WERI-Rb-1 (cell line): ENCODE measurements around the gene SLCO4A1.

Experiments
- DNase-seq: peaks from one replicate; pipeline ENCODE4 v3.0.0-alpha.2; 2020
- H3K27ac ChIP-seq: fragments of 250-450 bp; sonication (Bioruptor Pico); 2 replicates; pipeline ENCODE4 v1.5.1; 2020; ENCODE audit warnings: mild to moderate bottlenecking, moderate library complexity
- H3K27me3 ChIP-seq: fragments of 250-450 bp; sonication (Bioruptor Pico); 2 replicates; pipeline ENCODE4 v1.5.1; 2021; ENCODE audit warnings: mild to moderate bottlenecking, low read depth, moderate library complexity; ENCODE audit not compliant: insufficient read depth, severe bottlenecking
- H3K36me3 ChIP-seq: fragments of 250-450 bp; sonication (Bioruptor Pico); 2 replicates; pipeline ENCODE4 v1.5.1; 2020; ENCODE audit warnings: mild to moderate bottlenecking, moderate library complexity
- H3K4me3 ChIP-seq: 2 replicates; pipeline ENCODE4 v1.5.1; 2011; ENCODE audit warnings: low read depth, mild to moderate bottlenecking, control low read depth, low read length
- H3K9me3 ChIP-seq: fragments of 250-450 bp; sonication (Bioruptor Pico); 2 replicates; pipeline ENCODE4 v1.5.1; 2021; ENCODE audit warnings: mild to moderate bottlenecking, moderate library complexity; ENCODE audit not compliant: severe bottlenecking
- CTCF ChIP-seq: IDR thresholded peaks from 2 replicates; pipeline ENCODE4 v1.5.1; 2011; ENCODE audit warnings: low read depth, mild to moderate bottlenecking, control low read depth, inconsistent platforms, low read length

Gene SLCO4A1

GRCh38 chr20:62701161-62702012 is 59.1 kb downstream of the SLCO4A1 start:
- Histone ChIP-seq H3K27ac (no peak overlapping the region), H3K9me3 (no peaks in the 10 kb centered on the region), H3K4me3 (no peak overlapping the region), H3K36me3 (no peaks in the 10 kb centered on the region), H3K27me3 (no peaks in the 10 kb centered on the region)
- no peak for TF ChIP-seq CTCF
- DNase-seq: no peak

- TF ChIP-seq CTCF: no peak
- Histone ChIP-seq H3K9me3 (no peaks in the 10 kb centered on the region), H3K27ac (no peak overlapping the region), H3K36me3 (no peaks in the 10 kb centered on the region), H3K27me3 (no peaks in the 10 kb centered on the region), H3K4me3 (no peak overlapping the region)
- no peak for DNase-seq
These were observed 59.7 kb downstream of the SLCO4A1 start for GRCh38 chr20:62702013-62702300.

GRCh38 chr20:62702895-62703852 is 60.9 kb downstream of the SLCO4A1 start:
- DNase-seq: no peak
- Histone ChIP-seq H3K27me3 (no peaks in the 10 kb centered on the region), H3K36me3 (no peaks in the 10 kb centered on the region), H3K27ac (no peak overlapping the region), H3K9me3 (no peaks in the 10 kb centered on the region), H3K4me3 (no peak overlapping the region)
- no peak for TF ChIP-seq CTCF

- no peaks in the 10 kb centered on the region for H3K27me3 ChIP-seq
- no peaks in the 10 kb centered on the region for H3K36me3 ChIP-seq
- no peaks in the 10 kb centered on the region for H3K9me3 ChIP-seq
- H3K27ac ChIP-seq: no peak overlapping the region
- H3K4me3 ChIP-seq: no peak overlapping the region
- DNase-seq: no peak
- no peak for TF ChIP-seq CTCF
These were observed 61.5 kb downstream of the SLCO4A1 start for GRCh38 chr20:62703853-62704228.

- DNase-seq: no peak
- H3K9me3 ChIP-seq: no peaks in the 10 kb centered on the region
- H3K27ac ChIP-seq: no peak overlapping the region
- no peaks in the 10 kb centered on the region for H3K36me3 ChIP-seq
- H3K4me3 ChIP-seq: no peak overlapping the region
- peaks cover 4% of the 10 kb centered on the region for H3K27me3 ChIP-seq
- TF ChIP-seq CTCF: no peak
These were observed 62.1 kb downstream of the SLCO4A1 start for GRCh38 chr20:62704341-62704948.
